SW480 (cell line): Measurements from ENCODE around the gene TRPC3.

Experiments
- DNase-seq: peaks from one replicate; pipeline ENCODE4 v3.0.0-alpha.2; 2016; ENCODE audit warnings: low spot score

Gene TRPC3

GRCh38 chr4:121951521-121952110, at the start of gene TRPC3:
TRPC3 (minus strand) TSS chr4:121952060; CDS start chr4:121951680, 380 bp downstream.
- no peak for DNase-seq

DNA sequence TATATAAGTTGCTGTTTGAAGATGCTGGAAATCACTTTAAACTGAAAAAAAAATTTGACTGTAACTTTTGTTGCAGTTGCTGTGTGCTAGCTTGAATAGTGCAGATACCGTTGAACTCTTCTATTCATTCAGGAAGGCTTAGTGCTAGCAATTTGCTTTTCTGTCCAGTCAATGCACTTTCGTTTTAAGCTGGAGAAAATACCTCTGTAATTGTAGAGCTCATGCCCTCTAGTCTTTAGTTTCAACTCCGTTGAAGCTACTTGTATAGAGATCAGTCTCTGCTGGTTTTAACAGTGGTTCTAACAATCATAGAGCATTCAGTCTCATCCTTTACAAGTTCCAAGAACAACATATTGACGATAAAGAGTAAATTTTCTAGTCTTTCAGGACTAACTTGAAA, 49.0 kb upstream of the TRPC3 start:
- DNase-seq, result no peak

DNA sequence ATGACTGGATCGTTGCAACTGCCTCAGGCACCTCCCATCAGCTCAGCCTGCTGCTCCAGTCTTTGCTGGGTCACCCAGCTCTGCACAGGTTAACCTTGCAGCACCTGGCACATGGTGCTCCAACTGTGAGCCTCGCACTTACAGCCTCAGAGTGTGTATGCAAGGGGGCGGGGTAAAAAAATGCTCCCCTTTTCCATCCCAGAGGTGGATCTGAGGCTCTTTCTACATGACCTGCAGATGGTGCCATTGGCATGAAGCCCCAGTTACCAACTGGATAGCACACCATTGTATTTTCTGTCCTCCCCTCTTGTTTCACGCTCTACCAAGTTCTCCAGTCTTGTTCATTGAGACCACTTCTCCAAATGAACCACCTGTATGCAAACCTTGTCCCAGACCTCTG, 46.2 kb upstream of the TRPC3 start:
- DNase-seq, result no peak

GRCh38 chr4:121995790-121996537, 44.1 kb upstream of the TRPC3 start:
- no peak for DNase-seq

GRCh38 chr4:121991968-121992367, 40.1 kb upstream of the TRPC3 start:
- no peak for DNase-seq

GRCh38 chr4:121990489-121990888, 38.6 kb upstream of the TRPC3 start:
- no peak for DNase-seq

DNA sequence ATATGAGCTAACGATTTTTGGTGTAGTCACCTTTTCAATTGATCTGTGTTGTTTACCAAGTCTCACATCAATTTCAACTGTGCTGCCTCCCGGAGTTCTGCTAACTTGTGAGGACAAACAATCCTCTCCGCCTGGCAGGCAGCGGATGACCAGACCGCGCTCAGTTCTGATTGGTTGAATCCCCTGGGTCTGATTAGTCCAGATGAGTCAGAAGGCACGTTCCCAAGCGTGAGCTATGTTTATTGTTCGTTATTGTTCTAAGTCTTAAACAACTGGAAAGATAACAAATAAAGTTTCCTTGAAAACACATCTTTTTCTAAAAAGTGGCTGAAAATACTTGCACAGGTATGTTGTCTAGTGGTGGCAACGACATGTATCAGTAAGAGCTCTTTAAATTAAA, 37.9 kb upstream of the TRPC3 start:
- peak; percentile 35 for DNase-seq

DNA sequence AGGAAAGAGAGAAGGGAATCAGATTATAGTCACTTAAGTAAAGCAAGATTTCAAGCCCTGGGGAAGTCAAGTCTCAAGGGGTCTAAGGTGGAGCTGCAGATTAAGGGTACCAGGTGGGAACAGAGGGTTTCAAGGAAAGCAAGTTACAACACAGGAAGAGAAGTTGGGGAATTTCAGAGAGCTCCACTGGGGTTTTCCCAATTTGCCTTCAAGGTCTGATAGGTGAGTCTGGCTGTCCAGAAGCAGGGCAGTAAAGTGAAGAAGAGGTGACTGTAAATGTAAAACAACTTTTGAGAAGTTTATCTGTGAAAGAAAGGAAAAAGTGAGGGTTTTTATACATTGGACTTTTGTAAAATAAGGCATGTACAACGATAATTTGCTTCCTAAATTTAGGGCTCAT, 37.1 kb upstream of the TRPC3 start:
- no peak for DNase-seq

DNA sequence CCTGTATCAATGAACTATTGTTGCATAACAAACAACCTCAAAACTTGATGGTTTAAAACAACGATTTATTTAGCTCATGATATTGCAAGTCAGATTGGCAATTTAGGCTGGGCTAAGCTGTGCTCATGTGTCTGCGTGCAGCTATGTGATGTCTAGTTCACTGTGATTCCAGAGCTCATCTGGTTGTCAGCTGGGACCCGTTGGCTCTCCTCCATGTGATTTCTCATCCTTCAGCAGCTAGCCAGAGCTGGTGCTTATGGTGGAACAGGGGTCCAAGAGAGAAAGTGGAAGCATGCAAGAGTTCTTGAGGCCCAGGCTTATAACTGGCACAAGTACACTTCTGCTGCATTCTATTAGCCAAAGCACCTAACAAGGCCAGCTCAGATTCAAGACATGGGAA, 28.8 kb upstream of the TRPC3 start:
- DNase-seq, result no peak

DNA sequence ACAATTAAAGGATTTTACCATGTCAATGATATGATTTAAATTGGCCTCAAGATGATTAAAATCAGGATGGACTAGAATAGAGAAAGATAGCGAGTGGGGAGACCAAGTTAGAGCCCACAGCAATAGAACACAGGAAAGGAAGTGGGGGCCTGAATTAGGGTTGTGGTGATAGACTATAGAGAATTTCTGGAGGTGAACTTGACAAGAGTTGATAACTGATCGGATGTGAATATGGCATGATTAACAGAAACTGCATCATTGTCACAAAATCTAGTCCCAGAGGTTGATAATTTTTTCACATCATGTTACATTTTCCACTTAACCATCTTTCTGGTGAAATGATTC, 26.3 kb upstream of the TRPC3 start:
- no peak for DNase-seq

DNA sequence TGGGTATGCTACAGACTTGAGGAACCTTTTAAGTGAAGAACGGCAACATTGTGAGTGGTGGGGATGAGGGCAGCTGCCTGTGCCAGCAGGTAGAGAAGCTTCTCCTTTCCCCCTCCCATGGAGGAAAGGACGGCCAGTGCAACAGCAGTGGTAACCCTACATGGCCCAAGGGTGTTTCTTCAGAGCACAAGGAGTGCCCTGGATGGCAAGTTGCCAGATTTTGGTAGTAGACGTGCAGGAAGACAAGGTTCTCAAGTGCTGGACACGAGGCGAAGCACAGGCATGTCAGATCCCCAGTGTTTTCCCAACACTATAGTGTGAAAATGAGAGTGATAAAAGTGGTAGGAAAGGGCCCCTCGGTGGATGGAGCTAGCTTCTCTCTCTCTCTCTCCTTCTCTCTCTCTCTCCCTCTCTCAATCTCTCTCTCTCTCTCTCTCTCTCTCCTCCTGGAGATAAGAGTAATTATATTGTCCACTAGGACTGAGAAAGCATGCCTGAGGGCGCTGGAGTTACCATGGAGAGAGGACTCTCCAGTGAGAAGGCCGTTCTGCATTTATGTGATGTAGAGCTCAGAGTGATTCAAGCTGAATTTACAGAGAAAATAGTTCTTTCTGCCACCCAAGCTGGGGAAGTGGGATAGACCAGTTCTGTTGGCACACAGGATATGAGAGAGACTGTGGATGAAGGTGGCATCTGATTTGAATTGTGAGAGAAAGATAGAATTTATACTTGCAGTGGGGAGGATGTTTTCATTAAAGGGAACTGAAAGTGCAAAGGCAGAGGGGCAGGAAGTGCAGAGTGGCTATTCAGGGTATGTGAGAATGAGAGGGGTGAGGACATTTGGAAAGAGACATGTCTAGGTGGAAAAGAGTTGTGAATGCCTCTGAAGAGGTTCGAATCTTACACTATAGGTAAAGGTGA, 25.7 kb upstream of the TRPC3 start:
- no peak for DNase-seq

- no peak for DNase-seq
These were observed 23.9 kb upstream of the TRPC3 start for GRCh38 chr4:121975784-121976183.

DNA sequence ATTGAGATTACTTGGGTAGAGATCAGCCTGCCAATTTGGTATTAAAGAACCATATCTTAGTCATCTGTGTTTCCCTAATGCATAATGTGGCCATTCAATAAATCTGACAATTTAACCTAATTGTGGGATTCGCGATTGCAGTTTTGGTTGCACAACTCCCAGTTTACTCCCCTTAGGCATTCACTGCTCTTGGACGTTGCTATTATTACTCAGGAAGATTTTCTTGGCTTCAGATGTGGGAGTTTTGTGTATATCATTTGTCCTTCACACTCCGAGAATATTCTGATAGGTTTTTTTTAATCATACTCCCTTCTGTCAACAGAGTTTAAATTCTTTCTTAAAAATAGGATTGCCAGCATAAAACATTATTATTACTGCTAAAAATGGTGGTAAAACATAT, 22.0 kb upstream of the TRPC3 start:
- DNase-seq, result no peak

DNA sequence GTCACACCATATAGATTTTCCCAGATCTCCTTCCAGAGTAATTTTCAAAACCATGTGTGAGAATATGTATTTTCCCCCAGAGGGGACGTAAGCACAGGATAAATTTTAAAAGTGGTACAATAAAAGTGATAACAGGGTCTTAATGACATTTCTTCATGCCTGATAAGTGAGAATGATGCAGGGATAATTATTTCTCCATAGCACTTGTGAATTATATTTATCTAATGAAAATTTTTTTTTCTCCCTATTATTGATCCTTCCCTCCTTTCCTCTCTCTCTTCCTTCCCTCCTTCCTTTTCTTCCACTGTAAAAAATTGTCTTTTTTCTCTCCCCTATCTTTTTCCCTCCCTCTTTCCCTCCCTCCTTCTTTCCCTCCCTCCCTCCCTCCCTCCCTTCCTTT, 17.0 kb upstream of the TRPC3 start:
- no peak for DNase-seq

DNA sequence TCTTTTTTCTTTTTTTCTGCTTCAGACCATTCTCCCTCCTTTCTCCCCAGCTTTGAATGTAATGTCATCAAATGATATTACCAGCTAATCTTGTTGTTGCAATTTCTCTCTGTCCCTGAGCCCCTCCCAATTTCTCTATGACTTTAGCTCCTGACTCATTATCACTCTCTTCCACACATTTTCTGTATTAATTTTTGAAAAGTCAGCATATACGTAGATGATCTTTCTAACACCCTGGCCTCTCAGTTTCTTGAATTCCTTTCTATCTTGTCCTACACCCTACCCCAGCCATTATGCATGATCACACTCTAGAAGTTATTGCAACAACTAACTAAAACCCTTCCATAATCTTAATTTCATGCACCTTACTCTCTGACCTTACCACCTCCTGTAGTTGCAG, 13.1 kb upstream of the TRPC3 start:
- DNase-seq, result no peak

GRCh38 chr4:121960818-121961217, 9.0 kb upstream of the TRPC3 start:
- DNase-seq, result no peak

GRCh38 chr4:121958777-121959176, 6.9 kb upstream of the TRPC3 start:
- DNase-seq, result no peak

DNA sequence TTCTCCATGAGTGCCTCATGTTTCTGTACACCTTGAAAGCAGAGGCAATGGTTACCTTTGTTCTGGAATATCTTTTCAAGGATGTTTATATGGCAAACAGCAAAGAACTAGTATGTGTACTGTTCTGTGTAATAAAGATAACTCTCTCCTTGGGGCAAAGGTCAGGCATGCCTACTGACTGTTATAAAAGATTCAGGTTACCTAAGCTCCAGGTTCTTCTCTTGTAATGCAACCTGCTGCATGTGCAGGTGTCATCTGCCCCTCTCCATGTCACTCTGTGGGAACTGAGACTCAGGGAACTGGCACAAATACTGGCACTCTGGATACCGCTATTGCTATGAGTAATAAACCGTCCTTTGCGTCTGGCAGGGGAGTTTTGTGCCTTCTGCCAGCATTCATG, 5.4 kb upstream of the TRPC3 start:
- DNase-seq, result no peak

- DNase-seq, result no peak
These were observed 2.0 kb upstream of the TRPC3 start for GRCh38 chr4:121953860-121954259.

- no peak for DNase-seq
These were observed 430 bp upstream of the TRPC3 start for GRCh38 chr4:121952290-121952689.

DNA sequence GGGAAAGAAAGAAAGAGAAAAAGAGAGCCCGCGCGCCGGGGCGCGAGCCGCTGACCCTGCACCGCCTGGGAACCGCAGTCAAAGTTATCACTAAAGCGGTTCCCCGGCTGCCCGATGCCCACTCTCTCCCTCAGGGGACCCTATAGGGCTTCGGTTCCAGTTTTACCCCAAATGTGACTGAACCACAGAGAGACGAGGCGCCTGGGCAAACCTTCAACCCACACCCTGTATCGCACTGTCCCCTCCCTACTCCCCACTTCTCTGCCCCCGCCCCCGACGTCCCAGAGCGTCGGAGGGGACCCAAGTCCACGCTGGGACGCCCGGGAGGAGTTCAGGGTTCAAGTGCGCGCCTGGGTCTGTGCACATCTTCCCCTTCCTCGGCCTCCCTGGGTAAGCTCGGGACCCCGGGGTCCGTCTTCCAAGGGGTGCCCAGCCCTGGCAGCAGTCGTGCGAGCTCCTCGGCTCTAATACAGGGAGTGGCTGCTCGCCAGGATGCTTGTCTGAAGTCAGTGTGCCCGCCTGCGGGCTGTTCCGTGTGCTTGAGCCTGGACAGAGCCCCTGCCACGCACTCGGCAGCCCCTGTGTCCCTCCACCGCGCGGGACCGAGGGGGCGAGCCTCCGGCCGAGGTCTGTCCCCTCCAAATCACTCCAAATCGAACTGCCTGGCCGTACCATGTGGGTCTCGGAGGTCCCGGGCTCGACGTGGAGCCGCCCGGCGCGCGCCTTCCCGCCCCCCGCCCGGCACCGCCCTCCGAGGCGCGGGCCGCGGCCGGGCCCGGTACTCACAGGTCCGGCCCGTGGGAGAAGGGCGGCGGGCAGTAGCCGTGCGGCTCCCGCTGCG, 960 bp downstream of the TRPC3 start:
- peak; percentile 32 for DNase-seq

GRCh38 chr4:121950212-121950679, 1.6 kb downstream of the TRPC3 start:
- DNase-seq, result peak; percentile 51
